ENCODE data around the gene HUS1B.

The HUS1B gene

GRCh38 chr6:642805-643204 is 14.1 kb downstream of the HUS1B start (continued):
- no peak for TF ChIP-seq CREB5 (CRISPR knock-in tag; IDR thresholded peaks at IDR 0.05; ENCODE audit: low read depth)
- no peak for TF ChIP-seq TOX (CRISPR knock-in tag; IDR thresholded peaks at IDR 0.05; ENCODE audit: borderline replicate concordance)
- no peak for TF ChIP-seq GLIS3 (CRISPR knock-in tag; IDR thresholded peaks at IDR 0.05)
- TF ChIP-seq ISL1 (CRISPR knock-in tag; IDR thresholded peaks at IDR 0.05): no peak
- TF ChIP-seq ZNF70 (CRISPR knock-in tag; IDR thresholded peaks at IDR 0.05): no peak
- no peak for TF ChIP-seq CSDC2 (CRISPR knock-in tag; IDR thresholded peaks at IDR 0.05)
- no peak for TF ChIP-seq ZNF8 (CRISPR knock-in tag; IDR thresholded peaks at IDR 0.05)

GRCh38 chr6:641225-641985 is 15.5 kb downstream of the HUS1B start:
- no peak for ATAC-seq
- no peak for TF ChIP-seq POU6F1 (CRISPR knock-in tag; IDR thresholded peaks at IDR 0.05; ENCODE audit: borderline replicate concordance, low read depth)
- TF ChIP-seq TOX (CRISPR knock-in tag; IDR thresholded peaks at IDR 0.05; ENCODE audit: borderline replicate concordance): no peak
- TF ChIP-seq PATZ1 (CRISPR knock-in tag; IDR thresholded peaks at IDR 0.05; ENCODE audit: borderline replicate concordance): no peak
- no peak for TF ChIP-seq CSDC2 (CRISPR knock-in tag; IDR thresholded peaks at IDR 0.05)
- no peak for TF ChIP-seq PPARA (CRISPR knock-in tag; IDR thresholded peaks at IDR 0.05; ENCODE audit: borderline replicate concordance)
- no peak for TF ChIP-seq CSRNP3 (CRISPR knock-in tag; IDR thresholded peaks at IDR 0.05)
- TF ChIP-seq GLIS3 (CRISPR knock-in tag; IDR thresholded peaks at IDR 0.05): no peak
- no peak for TF ChIP-seq RARB (CRISPR knock-in tag; IDR thresholded peaks at IDR 0.05)
- TF ChIP-seq ZNF8 (CRISPR knock-in tag; IDR thresholded peaks at IDR 0.05): no peak
- TF ChIP-seq SNAI2 (CRISPR knock-in tag; IDR thresholded peaks at IDR 0.05): no peak
- no peak for TF ChIP-seq OSR1 (CRISPR knock-in tag; IDR thresholded peaks at IDR 0.05)
- TF ChIP-seq ZFP30 (CRISPR knock-in tag; IDR thresholded peaks at IDR 0.05): no peak
- TF ChIP-seq ZNF565 (CRISPR knock-in tag; conservative IDR thresholded peaks at IDR 0.05; ENCODE audit: low read depth): no peak
- TF ChIP-seq ZNF70 (CRISPR knock-in tag; IDR thresholded peaks at IDR 0.05): no peak
- TF ChIP-seq CREB5 (CRISPR knock-in tag; IDR thresholded peaks at IDR 0.05; ENCODE audit: low read depth): no peak
- no peak for TF ChIP-seq ZFP3 (CRISPR knock-in tag; IDR thresholded peaks at IDR 0.05)

GRCh38 chr6:636488-636887 is 20.4 kb downstream of the HUS1B start:
- TF ChIP-seq ZFP3 (CRISPR knock-in tag; IDR thresholded peaks at IDR 0.05) (no peak), ZNF8 (CRISPR knock-in tag; IDR thresholded peaks at IDR 0.05) (no peak), TSHZ2 (CRISPR knock-in tag; IDR thresholded peaks at IDR 0.05) (no peak), ISL1 (CRISPR knock-in tag; IDR thresholded peaks at IDR 0.05) (no peak), POU6F1 (CRISPR knock-in tag; IDR thresholded peaks at IDR 0.05; ENCODE audit: borderline replicate concordance, low read depth) (no peak), GLIS3 (CRISPR knock-in tag; IDR thresholded peaks at IDR 0.05) (no peak), ESRRG (CRISPR knock-in tag; IDR thresholded peaks at IDR 0.05) (no peak), PPARA (CRISPR knock-in tag; IDR thresholded peaks at IDR 0.05; ENCODE audit: borderline replicate concordance) (no peak)
- no peak for ATAC-seq

Data from SK-N-SH treated with all-trans-retinoic acid at 6 μM for 48 hours (cell line).